Mammary epithelial cell (primary cell): ENCODE results near the gene OLFM1.

ENCODE experiments used
- EZH2 ChIP-seq: IDR thresholded peaks from 2 replicates; pipeline ENCODE4 v1.6.1; 2012; ENCODE audit warnings: low read length, inconsistent platforms, borderline replicate concordance
- TF ChIP-seq, protein P1 (sequence below), 2 donors: IDR thresholded peaks in 1 of 2; conservative IDR thresholded peaks in 1 of 2; 2 replicates each; pipeline ENCODE4 v1.5.1; 2011 to 2012; ENCODE audit warnings: inconsistent platforms in 2 of 2, low read length in 2 of 2, mild to moderate bottlenecking in 2 of 2, control low read depth in 1 of 2, low read depth in 1 of 2; ENCODE audit not compliant: insufficient read depth in 1 of 2; ENCODE audit errors: extremely low read depth in 1 of 2

DNA sequence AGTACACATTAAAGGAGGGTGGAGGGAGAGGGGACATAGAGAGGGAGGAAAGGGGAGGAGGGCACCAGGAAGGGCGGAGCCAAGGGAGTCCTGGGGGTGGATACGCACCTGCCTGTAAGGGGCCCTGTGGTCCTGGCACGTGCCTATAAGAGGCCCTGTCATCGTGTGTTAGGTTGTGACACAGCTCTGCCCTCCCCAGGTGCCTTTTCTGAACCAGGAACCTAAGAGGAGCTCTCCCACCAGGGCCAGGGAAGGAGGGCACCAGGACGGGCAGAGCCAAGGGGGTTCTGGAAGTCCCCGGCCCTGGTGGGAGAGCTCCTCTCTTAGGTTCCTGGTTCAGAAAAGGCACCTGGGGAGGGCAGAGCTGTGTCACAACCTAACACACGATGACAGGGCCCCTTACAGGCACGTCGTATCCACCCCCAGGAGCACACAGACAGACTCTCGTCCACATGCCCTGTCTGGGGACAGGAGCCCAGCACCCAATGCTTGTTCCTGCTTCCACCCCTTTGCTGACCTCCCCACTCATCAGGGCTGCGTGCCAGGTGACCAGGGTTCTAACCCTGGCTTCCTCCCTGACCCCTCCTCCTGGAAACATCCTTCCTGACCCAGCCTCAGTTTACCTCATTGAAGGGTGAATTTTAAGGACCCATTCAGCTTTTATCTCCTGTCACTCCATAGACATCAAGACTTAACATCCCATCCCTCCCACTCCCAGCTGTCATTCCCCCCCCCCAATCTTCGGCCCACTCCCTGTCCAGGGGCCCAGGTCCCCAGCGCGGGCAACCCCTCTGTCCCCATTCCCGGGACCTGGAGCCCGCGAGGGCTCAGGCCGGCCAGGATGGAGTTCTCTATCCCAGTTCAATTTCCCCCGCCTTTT, 12.9 kb upstream of the OLFM1 start:
- TF ChIP-seq, protein P1, sequence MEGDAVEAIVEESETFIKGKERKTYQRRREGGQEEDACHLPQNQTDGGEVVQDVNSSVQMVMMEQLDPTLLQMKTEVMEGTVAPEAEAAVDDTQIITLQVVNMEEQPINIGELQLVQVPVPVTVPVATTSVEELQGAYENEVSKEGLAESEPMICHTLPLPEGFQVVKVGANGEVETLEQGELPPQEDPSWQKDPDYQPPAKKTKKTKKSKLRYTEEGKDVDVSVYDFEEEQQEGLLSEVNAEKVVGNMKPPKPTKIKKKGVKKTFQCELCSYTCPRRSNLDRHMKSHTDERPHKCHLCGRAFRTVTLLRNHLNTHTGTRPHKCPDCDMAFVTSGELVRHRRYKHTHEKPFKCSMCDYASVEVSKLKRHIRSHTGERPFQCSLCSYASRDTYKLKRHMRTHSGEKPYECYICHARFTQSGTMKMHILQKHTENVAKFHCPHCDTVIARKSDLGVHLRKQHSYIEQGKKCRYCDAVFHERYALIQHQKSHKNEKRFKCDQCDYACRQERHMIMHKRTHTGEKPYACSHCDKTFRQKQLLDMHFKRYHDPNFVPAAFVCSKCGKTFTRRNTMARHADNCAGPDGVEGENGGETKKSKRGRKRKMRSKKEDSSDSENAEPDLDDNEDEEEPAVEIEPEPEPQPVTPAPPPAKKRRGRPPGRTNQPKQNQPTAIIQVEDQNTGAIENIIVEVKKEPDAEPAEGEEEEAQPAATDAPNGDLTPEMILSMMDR (conservative IDR thresholded peaks at IDR 0.05 in 1 of 2, IDR thresholded peaks at IDR 0.05 in 1 of 2; ENCODE audit: extremely low read depth in 1 of 2, insufficient read depth in 1 of 2, low read depth in 1 of 2, low read length in 2 of 2) = no peak
- TF ChIP-seq EZH2 = no peak
